ENCODE measurements around the gene PIGX.

DNA sequence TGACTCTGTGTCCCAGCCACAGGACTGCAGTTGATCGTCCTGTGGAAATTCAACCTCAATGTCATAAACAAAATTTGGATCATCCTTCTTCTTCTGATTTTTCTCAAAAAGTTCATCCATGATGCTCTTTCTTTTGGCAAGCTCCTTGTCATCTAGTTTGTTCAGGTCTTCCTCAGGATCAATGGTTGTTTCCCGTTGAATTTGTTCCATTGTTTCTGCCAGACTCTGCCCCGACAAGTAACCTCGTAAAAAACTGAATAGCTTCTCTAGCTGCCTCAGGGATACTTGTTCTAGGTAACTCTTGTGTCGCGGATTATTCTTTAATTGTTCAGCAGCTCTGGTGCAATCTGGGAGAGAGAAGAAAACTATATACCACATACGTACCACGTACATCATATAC is 4.6 kb upstream of the PIGX start:
- no peak for TF ChIP-seq CTCF (IDR thresholded peaks at IDR 0.05; ENCODE audit: low read length)
- TF ChIP-seq EZH2phosphoT487 (IDR thresholded peaks at IDR 0.05; ENCODE audit: low read length): no peak

Measured in MM.1S (cell line).